Calu3 (cell line): ENCODE measurements around the gene CNKSR3. TPM values are rescaled to one million over a fixed set of nuclear protein-coding genes. Genes with fewer than 3 reads are reported as not detected.

Experiments
- BruUV-seq: library from RNA; stranded (reverse); fragments of 400-500 nt; replicated peaks from 2 replicates; lab custom pipeline; 2021; lab: Mats Ljungman, UMichigan
- CTCF ChIA-PET: fragments of 300-600 bp; sonication (Branson Sonifier 250); formaldehyde crosslinking; loops from one replicate; lab custom pipeline; 2022; ENCODE audit warnings: antibody characterized with exemption; lab: Charles Lee
- DNase-seq: peaks from one replicate; pipeline ENCODE4 v3.0.0; 2022
- H3K27ac Mint-ChIP-seq: one replicate; pipeline ENCODE4 v1.8.0; 2022; ENCODE audit warnings: mixed read lengths; ENCODE audit not compliant: unreplicated experiment
- H3K27me3 Mint-ChIP-seq: one replicate; pipeline ENCODE4 v1.8.0; 2022; ENCODE audit warnings: mixed read lengths; ENCODE audit not compliant: unreplicated experiment
- H3K36me3 Mint-ChIP-seq: one replicate; pipeline ENCODE4 v1.8.0; 2022; ENCODE audit warnings: mild to moderate bottlenecking, moderate library complexity, mixed read lengths; ENCODE audit not compliant: insufficient read depth, unreplicated experiment
- H3K4me1 Mint-ChIP-seq: one replicate; pipeline ENCODE4 v1.8.0; 2022; ENCODE audit warnings: mild to moderate bottlenecking, low read depth, mixed read lengths; ENCODE audit not compliant: unreplicated experiment
- H3K4me3 Mint-ChIP-seq: one replicate; pipeline ENCODE4 v1.8.0; 2022; ENCODE audit warnings: mild to moderate bottlenecking, low read depth, moderate library complexity, mixed read lengths; ENCODE audit not compliant: unreplicated experiment
- H3K9me3 Mint-ChIP-seq: one replicate; pipeline ENCODE4 v1.8.0; 2022; ENCODE audit warnings: low read depth, mixed read lengths; ENCODE audit not compliant: unreplicated experiment
- CTCF ChIP-seq: fragments of 200-600 bp; IDR thresholded peaks from one replicate; pipeline ENCODE4 v1.8.0; 2022; ENCODE audit warnings: antibody characterized with exemption; ENCODE audit not compliant: unreplicated experiment
- intact Hi-C: fragments of 100-400 bp; cut with micrococcal nuclease; formaldehyde crosslinking; loops from one replicate; pipeline ENCODE4 v1.10.0; 2022; ENCODE audit not compliant: unreplicated experiment
- total RNA-seq: library from RNA; stranded (reverse); gene quantifications from 2 replicates; pipeline ENCODE4 v1.2.3, GENCODE V29; 2022

Gene CNKSR3
- total RNA-seq, 1 experiment from 2014 or later = 4.0 TPM

GRCh38 chr6:154406301-154406700 lies 104.2 kb downstream of the CNKSR3 start:
- intact Hi-C loops = no loop called here
- Mint-ChIP-seq H3K27ac (no peak overlapping the region), H3K27me3 (no peaks in the 10 kb centered on the region), H3K4me3 (no peak overlapping the region), H3K9me3 (no peaks in the 10 kb centered on the region), H3K36me3 (no peaks in the 10 kb centered on the region), H3K4me1 (peaks cover 8% of the 10 kb centered on the region)
- CTCF ChIA-PET = no interaction called here
- no peak for DNase-seq
- TF ChIP-seq CTCF = no peak
- BruUV-seq = no TSS peak

- CTCF ChIA-PET = no interaction called here
- Mint-ChIP-seq H3K4me3 (no peak overlapping the region), H3K9me3 (no peaks in the 10 kb centered on the region), H3K27me3 (no peaks in the 10 kb centered on the region), H3K4me1 (no peaks in the 10 kb centered on the region), H3K36me3 (no peaks in the 10 kb centered on the region), H3K27ac (no peak overlapping the region)
- no peak for TF ChIP-seq CTCF
- no peak for DNase-seq
- BruUV-seq = no TSS peak
- intact Hi-C loops = no loop called here
These were observed 105.6 kb downstream of the CNKSR3 start for GRCh38 chr6:154404791-154405400.

- intact Hi-C loops = no loop called here
- no peak for DNase-seq
- no peak overlapping the region for H3K4me3 Mint-ChIP-seq
- CTCF ChIA-PET = interaction anchor here (0.5 kb wide), 1 partner anchor 38 kb away, joined by 3 read pairs; no protein-coding TSS in a partner anchor
- no peaks in the 10 kb centered on the region for H3K36me3 Mint-ChIP-seq
- TF ChIP-seq CTCF = no peak
- no TSS peak for BruUV-seq
- H3K9me3 Mint-ChIP-seq = no peaks in the 10 kb centered on the region
- no peaks in the 10 kb centered on the region for H3K4me1 Mint-ChIP-seq
- H3K27me3 Mint-ChIP-seq = no peaks in the 10 kb centered on the region
- no peak overlapping the region for H3K27ac Mint-ChIP-seq
These were observed 106.7 kb downstream of the CNKSR3 start for GRCh38 chr6:154403788-154404187.

- H3K4me1 Mint-ChIP-seq = no peaks in the 10 kb centered on the region
- no peak for TF ChIP-seq CTCF
- CTCF ChIA-PET = no interaction called here
- intact Hi-C loops = no loop called here
- no peak for DNase-seq
- no peak overlapping the region for H3K27ac Mint-ChIP-seq
- no peaks in the 10 kb centered on the region for H3K36me3 Mint-ChIP-seq
- no TSS peak for BruUV-seq
- H3K27me3 Mint-ChIP-seq = peaks cover 3% of the 10 kb centered on the region
- no peak overlapping the region for H3K4me3 Mint-ChIP-seq
- H3K9me3 Mint-ChIP-seq = no peaks in the 10 kb centered on the region
These were observed 108.3 kb downstream of the CNKSR3 start for GRCh38 chr6:154402081-154402780.
